RWPE1 (cell line): ENCODE data around the gene FBP1.

Experiments used
- CTCF ChIA-PET: fragments of 350-600 bp; sonication (Branson Sonifier 250); formaldehyde crosslinking; extraction: SDS; loops from one replicate; lab custom pipeline; 2021; lab: Yijun Ruan, JAX
- POLR2A ChIA-PET: fragments of 400-600 bp; formaldehyde crosslinking; extraction: SDS; loops from one replicate; lab custom pipeline; 2020; ENCODE audit warnings: antibody characterized with exemption; ENCODE audit not compliant: low non-redundant PET; lab: Yijun Ruan, JAX
- DNase-seq: peaks from one replicate; pipeline ENCODE4 v3.0.0; 2012; ENCODE audit warnings: low spot score
- H3K27ac ChIP-seq: fragments of 450-650 bp; 2 replicates; pipeline ENCODE4 v1.5.1; 2017
- TF ChIP-seq, protein P1 (sequence below): fragments of 450-650 bp; conservative IDR thresholded peaks from 2 replicates; pipeline ENCODE4 v1.5.1; 2017; ENCODE audit warnings: low read depth, mild to moderate bottlenecking

The FBP1 gene

DNA sequence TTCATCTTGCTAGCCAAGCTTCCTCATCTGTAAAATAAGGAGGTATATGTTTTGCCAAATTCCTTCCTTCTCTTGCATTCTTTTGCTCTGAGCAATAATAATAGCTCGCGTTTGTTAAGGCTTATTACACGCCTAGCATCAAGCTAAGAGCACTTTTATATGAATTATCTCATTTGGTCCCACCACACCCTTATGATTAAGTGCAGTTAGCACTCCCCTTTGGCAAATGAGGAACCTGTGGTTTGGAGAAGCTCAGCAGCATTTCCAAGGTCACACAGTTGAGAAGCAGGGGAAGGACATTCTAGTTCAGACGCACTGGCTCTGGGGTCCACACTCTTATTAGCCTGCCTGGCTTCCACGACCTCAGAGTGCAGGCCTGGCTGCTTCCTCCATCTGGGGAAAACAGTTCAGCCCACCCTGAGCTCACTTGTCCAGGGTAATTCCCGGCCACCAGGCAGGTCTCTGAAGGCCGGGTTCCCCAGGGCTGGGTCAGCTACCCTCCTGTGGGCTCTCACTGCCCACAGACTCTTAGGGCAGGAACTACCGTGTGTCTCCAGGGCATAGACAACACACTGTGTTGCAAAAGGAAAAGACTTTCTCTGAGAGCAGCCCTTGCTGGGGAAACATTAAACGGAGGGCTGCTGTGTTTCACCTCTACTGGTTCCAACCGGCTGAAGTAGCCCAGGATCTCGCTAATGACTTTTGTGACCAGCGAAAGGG, 9.9 kb upstream of the FBP1 start:
- POLR2A ChIA-PET: no interaction called here
- DNase-seq: peak; percentile 96
- peak overlapping the region; percentile 95 for H3K27ac ChIP-seq
- TF ChIP-seq, protein P1, sequence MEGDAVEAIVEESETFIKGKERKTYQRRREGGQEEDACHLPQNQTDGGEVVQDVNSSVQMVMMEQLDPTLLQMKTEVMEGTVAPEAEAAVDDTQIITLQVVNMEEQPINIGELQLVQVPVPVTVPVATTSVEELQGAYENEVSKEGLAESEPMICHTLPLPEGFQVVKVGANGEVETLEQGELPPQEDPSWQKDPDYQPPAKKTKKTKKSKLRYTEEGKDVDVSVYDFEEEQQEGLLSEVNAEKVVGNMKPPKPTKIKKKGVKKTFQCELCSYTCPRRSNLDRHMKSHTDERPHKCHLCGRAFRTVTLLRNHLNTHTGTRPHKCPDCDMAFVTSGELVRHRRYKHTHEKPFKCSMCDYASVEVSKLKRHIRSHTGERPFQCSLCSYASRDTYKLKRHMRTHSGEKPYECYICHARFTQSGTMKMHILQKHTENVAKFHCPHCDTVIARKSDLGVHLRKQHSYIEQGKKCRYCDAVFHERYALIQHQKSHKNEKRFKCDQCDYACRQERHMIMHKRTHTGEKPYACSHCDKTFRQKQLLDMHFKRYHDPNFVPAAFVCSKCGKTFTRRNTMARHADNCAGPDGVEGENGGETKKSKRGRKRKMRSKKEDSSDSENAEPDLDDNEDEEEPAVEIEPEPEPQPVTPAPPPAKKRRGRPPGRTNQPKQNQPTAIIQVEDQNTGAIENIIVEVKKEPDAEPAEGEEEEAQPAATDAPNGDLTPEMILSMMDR: no peak
- CTCF ChIA-PET: interaction anchor here (0.9 to 1.3 kb wide), 2 partner anchors 478 to 482 kb away, joined by 3 to 4 read pairs; no protein-coding TSS in a partner anchor

DNA sequence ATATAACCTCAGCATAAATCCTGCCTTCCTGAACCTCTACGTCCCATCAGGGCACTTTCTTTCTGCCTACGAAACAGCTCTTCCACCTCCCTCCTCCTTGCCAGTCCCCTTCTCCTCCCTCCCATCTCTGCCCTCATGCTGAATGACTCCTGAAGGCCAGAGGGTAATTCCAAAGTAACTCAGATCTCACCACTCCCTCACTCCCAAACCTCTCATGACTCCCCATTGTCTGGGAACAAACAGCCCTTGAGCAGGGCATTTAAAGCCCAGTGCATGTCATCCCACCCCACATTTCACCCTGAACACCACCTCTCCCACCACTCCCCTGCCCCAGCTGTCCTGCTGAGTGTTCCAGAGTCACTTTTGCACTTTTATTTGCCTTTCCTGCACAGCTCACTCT, 8.9 kb upstream of the FBP1 start:
- peak overlapping the region; percentile 95 for H3K27ac ChIP-seq
- TF ChIP-seq, protein P1: no peak
- DNase-seq: no peak
- POLR2A ChIA-PET: no interaction called here
- CTCF ChIA-PET: interaction anchor here (1.3 kb wide), 1 partner anchor 479 kb away, joined by 3 read pairs; no protein-coding TSS in a partner anchor

DNA sequence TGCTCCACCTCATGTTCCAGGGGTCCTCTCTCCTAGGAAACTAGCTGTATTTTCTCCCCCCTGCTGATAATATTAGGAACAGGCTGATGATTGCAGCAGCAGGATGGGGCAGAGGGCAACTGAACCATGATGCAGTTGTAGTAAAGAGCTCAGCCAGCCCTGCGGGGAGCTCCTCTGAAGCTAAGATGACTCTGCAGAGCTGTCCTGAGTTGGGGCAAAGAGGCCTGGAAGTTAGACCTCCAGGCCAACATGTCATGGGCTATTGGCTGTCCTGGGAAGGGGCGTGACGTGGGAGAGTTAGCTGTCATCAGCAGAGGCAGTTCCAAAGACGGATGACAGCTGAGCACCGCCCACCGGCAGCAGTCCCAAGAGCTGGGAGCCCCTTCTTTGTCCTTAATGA, 6.6 kb upstream of the FBP1 start:
- CTCF ChIA-PET: interaction anchor here (0.6 kb wide), 1 partner anchor 1536 kb away, joined by 4 read pairs; no protein-coding TSS in a partner anchor
- POLR2A ChIA-PET: no interaction called here
- peak overlapping the region; percentile 4; the same call in 1 of the 2 replicates for H3K27ac ChIP-seq
- no peak for DNase-seq
- TF ChIP-seq, protein P1: no peak

DNA sequence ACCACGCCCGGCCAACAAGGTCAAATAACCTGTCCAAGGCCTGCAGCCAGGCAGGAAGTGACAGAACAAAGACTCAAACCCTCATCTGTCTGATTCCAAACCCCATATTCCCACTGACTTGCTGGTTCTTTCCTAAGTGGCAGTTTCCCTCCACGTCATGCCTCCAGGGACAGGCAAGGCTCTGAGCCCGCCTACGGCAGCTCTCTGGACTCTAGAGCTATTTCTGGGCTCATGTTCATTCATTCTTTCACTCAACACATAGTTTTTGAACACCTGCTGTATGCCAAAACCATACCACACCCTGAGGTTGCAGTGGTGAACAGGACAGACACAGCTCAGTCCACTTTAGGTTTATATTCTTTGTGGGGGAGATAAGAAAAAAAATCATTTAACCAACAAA, 5.2 kb upstream of the FBP1 start:
- peak overlapping the region; percentile 32; the same call in 1 of the 2 replicates for H3K27ac ChIP-seq
- ChIA-PET CTCF (interaction anchor here (0.6 kb wide), 2 partner anchors 22 to 246 kb away, joined by 3 to 5 read pairs; no protein-coding TSS in a partner anchor), POLR2A (no interaction called here)
- TF ChIP-seq, protein P1: no peak
- DNase-seq: no peak

DNA sequence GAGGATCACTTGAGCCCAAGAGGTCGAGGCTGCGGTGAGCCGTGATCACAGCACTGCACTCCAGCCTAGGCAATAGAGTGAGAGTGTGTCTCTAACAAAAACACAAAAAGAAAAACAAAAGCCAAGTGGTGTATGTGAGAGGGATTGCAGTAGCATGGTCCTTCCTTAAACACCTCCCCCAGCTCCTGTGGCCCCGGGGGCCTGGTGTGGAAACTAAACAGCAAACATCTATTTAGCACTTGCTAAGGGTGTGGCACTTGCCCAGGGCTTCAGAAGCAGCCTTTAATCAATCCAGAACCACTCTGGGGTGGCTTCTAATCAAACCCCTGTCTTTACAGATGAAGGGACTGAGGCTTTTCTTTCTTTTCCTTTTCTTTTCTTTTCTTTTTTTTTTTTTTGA, 4.4 kb upstream of the FBP1 start:
- DNase-seq: no peak
- no peak overlapping the region; the same call in 1 of the 2 replicates for H3K27ac ChIP-seq
- CTCF ChIA-PET: interaction anchor here (0.6 kb wide), 1 partner anchor 246 kb away, joined by 3 read pairs; no protein-coding TSS in a partner anchor
- TF ChIP-seq, protein P1: no peak
- POLR2A ChIA-PET: no interaction called here

DNA sequence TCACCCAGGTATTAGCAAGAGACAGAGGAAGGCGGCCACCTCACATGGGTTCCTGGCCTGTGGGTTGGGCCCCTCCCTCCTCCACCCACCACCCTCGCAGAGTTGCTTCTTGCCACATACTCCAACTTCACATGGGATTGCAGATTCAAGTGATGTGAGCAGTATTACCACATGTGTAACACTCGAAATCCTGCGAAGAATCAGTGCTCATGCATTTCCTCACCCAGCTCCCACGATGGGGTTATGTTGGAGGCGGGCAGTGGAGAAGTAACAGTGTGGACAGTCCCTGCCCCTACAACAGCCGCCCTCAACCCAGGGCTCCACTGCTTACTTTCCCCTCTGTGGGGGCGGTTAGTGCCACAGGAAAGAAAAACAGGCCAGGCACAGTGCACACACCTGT, 3.9 kb upstream of the FBP1 start:
- DNase-seq: no peak
- ChIA-PET CTCF (interaction anchor here (1.0 kb wide), 1 partner anchor 38 kb away, joined by 4 read pairs; no protein-coding TSS in a partner anchor), POLR2A (no interaction called here)
- TF ChIP-seq, protein P1: no peak
- no peak overlapping the region; the same call in 1 of the 2 replicates for H3K27ac ChIP-seq
